GM21360 (cell line): Measurements from ENCODE around the gene EDDM3A.
"Not testable (repeated sequence)": the region's sequence is repeated elsewhere in the genome, so short reads cannot be mapped to it uniquely, and the experiment has no call there.

Source experiments
- ATAC-seq: cut with Tn5 transposase; IDR thresholded peaks from one replicate; pipeline ENCODE4 v1.9.1; 2021; ENCODE audit warnings: mild to moderate bottlenecking, moderate library complexity; ENCODE audit not compliant: unreplicated experiment

Gene EDDM3A

GRCh38 chr14:20745571-20746358 is at the start of gene EDDM3A:
TSS of gene EDDM3A (plus strand) at chr14:20745887. CDS start at chr14:20747581, 1,694 bp downstream.
- ATAC-seq: no peak

GRCh38 chr14:20696764-20697163 is 48.9 kb upstream of the EDDM3A start:
- no peak for ATAC-seq

- ATAC-seq: no peak
Observed at GRCh38 chr14:20697273-20698017, 48.2 kb upstream of the EDDM3A start.

- no peak for ATAC-seq
Observed at GRCh38 chr14:20698018-20698329, 47.7 kb upstream of the EDDM3A start.

GRCh38 chr14:20698934-20699333 is 46.8 kb upstream of the EDDM3A start:
- no peak for ATAC-seq

- no peak for ATAC-seq
Observed at GRCh38 chr14:20699931-20700330, 45.8 kb upstream of the EDDM3A start.

GRCh38 chr14:20700965-20701364 is 44.7 kb upstream of the EDDM3A start:
- ATAC-seq: not testable (repeated sequence)

- no peak for ATAC-seq
Observed at GRCh38 chr14:20706657-20707355, 38.9 kb upstream of the EDDM3A start.

- no peak for ATAC-seq
Observed at GRCh38 chr14:20707622-20708021, 38.1 kb upstream of the EDDM3A start.

GRCh38 chr14:20711261-20711660 is 34.4 kb upstream of the EDDM3A start:
- no peak for ATAC-seq

GRCh38 chr14:20711685-20712084 is 34.0 kb upstream of the EDDM3A start:
- ATAC-seq: no peak

- ATAC-seq: no peak
Observed at GRCh38 chr14:20712904-20713303, 32.8 kb upstream of the EDDM3A start.

GRCh38 chr14:20714593-20715250 is 31.0 kb upstream of the EDDM3A start:
- ATAC-seq: no peak

GRCh38 chr14:20719777-20720176 is 25.9 kb upstream of the EDDM3A start:
- ATAC-seq: no peak

GRCh38 chr14:20720741-20721140 is 24.9 kb upstream of the EDDM3A start:
- no peak for ATAC-seq

- no peak for ATAC-seq
Observed at GRCh38 chr14:20722016-20722415, 23.7 kb upstream of the EDDM3A start.

GRCh38 chr14:20723488-20723887 is 22.2 kb upstream of the EDDM3A start:
- no peak for ATAC-seq

- not testable (repeated sequence) for ATAC-seq
Observed at GRCh38 chr14:20726121-20726520, 19.6 kb upstream of the EDDM3A start.

GRCh38 chr14:20726531-20726930 is 19.2 kb upstream of the EDDM3A start:
- no peak for ATAC-seq

- ATAC-seq: no peak
Observed at GRCh38 chr14:20730891-20731290, 14.8 kb upstream of the EDDM3A start.

- ATAC-seq: no peak
Observed at GRCh38 chr14:20732477-20732876, 13.2 kb upstream of the EDDM3A start.
